ENCODE data around the gene TP53RK.

- TF ChIP-seq, protein P1, sequence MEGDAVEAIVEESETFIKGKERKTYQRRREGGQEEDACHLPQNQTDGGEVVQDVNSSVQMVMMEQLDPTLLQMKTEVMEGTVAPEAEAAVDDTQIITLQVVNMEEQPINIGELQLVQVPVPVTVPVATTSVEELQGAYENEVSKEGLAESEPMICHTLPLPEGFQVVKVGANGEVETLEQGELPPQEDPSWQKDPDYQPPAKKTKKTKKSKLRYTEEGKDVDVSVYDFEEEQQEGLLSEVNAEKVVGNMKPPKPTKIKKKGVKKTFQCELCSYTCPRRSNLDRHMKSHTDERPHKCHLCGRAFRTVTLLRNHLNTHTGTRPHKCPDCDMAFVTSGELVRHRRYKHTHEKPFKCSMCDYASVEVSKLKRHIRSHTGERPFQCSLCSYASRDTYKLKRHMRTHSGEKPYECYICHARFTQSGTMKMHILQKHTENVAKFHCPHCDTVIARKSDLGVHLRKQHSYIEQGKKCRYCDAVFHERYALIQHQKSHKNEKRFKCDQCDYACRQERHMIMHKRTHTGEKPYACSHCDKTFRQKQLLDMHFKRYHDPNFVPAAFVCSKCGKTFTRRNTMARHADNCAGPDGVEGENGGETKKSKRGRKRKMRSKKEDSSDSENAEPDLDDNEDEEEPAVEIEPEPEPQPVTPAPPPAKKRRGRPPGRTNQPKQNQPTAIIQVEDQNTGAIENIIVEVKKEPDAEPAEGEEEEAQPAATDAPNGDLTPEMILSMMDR (IDR thresholded peaks at IDR 0.05), result no peak
- no peak for TF ChIP-seq POLR2A (IDR thresholded peaks at IDR 0.05)
Observed at GRCh38 chr20:46657618-46658017, 31.6 kb downstream of the TP53RK start.

Data from Peyer's patch (tissue), 4 donors.